HepG2 (cell line): ENCODE data around the gene MAGI1. TPM values are rescaled to one million over a fixed set of nuclear protein-coding genes. Genes with fewer than 3 reads are reported as not detected.

ENCODE experiments used
- ATAC-seq: fragments of 200-7000 bp; cut with Tn5 transposase; 3 replicates; pipeline ENCODE4 v1.9.1; 2020; ENCODE audit warnings: mild to moderate bottlenecking, moderate library complexity
- BruUV-seq: library from RNA; stranded (reverse); fragments of 400-500 nt; replicated peaks from 2 replicates; lab custom pipeline; 2021; lab: Mats Ljungman, UMichigan
- CTCF ChIA-PET: fragments of 300-600 bp; formaldehyde crosslinking; extraction: SDS; loops from one replicate; lab custom pipeline; 2021; ENCODE audit warnings: low total read pairs, inconsistent platforms, low intra/inter-chr PET ratio; lab: Yijun Ruan, JAX
- POLR2A ChIA-PET: fragments of 350-600 bp; sonication (Branson Sonifier 250); formaldehyde crosslinking; loops from one replicate; lab custom pipeline; 2020; ENCODE audit warnings: antibody characterized with exemption, inconsistent platforms; lab: Yijun Ruan, JAX
- DNase-seq: peaks from one replicate; pipeline ENCODE4 v3.0.0-alpha.2; 2015; ENCODE audit warnings: low spot score
- FAIRE-seq: peaks from 3 replicates; lab custom pipeline; 2011; peaks lifted over from hg19 to GRCh38; lab: Jason Lieb, UNC
- H2AFZ ChIP-seq: one replicate; pipeline ENCODE4 v1.6.1; 2011; ENCODE audit warnings: low read length, inconsistent platforms
- H3K27ac ChIP-seq: fragments of 300-600 bp; 3 replicates; pipeline ENCODE4 v1.8.0; 2011; ENCODE audit warnings: mixed run types, mild to moderate bottlenecking, mixed read lengths, low read length, inconsistent platforms; ENCODE audit not compliant: insufficient read depth; ENCODE audit errors: extremely low read length
- H3K27me3 ChIP-seq, 2 experiments: fragments of 200-600 bp in 1 of 2; 2 replicates in 1 of 2; 3 replicates in 1 of 2; pipeline versions ENCODE4 v1.6.0 to v1.8.0; 2011; ENCODE audit warnings: low read length in 2 of 2, mild to moderate bottlenecking in 2 of 2, moderate library complexity in 2 of 2, inconsistent platforms in 1 of 2; ENCODE audit not compliant: insufficient read depth in 2 of 2, control insufficient read depth in 1 of 2
- H3K36me3 ChIP-seq, 2 experiments: fragments of 200-600 bp in 1 of 2; replicated peaks in 1 of 2; 2 replicates in 1 of 2; 3 replicates in 1 of 2; pipeline versions ENCODE4 v1.5.1 to v1.8.0; 2011; ENCODE audit warnings: low read length in 2 of 2, inconsistent platforms in 1 of 2; ENCODE audit not compliant: insufficient read depth in 2 of 2, control insufficient read depth in 1 of 2
- H3K4me1 ChIP-seq: 2 replicates; pipeline ENCODE4 v1.5.1; 2012; ENCODE audit warnings: low read length, inconsistent platforms; ENCODE audit not compliant: insufficient read depth
- H3K4me2 ChIP-seq: 2 replicates; pipeline ENCODE4 v1.6.0; 2011; ENCODE audit warnings: low read depth, low read length, inconsistent platforms
- H3K4me3 ChIP-seq, 3 experiments: fragments of 200-600 bp in 1 of 3; sonication (generic), shearing (Covaris generic) in 1 of 3; replicated peaks in 1 of 3; 2 replicates each; pipeline ENCODE4 v1.5.1; 2011 to 2016; ENCODE audit warnings: low read length in 3 of 3, inconsistent platforms in 2 of 3, low read depth in 2 of 3, mild to moderate bottlenecking in 2 of 3, control low read depth in 1 of 3, mixed read lengths in 1 of 3; ENCODE audit not compliant: insufficient read depth in 1 of 3
- H3K79me2 ChIP-seq: one replicate; pipeline ENCODE4 v1.6.1; 2011; ENCODE audit warnings: low read length, inconsistent platforms; ENCODE audit not compliant: insufficient read depth
- H3K9ac ChIP-seq: 2 replicates; pipeline ENCODE4 v1.6.0; 2011; ENCODE audit warnings: mild to moderate bottlenecking, low read depth, low read length, inconsistent platforms; ENCODE audit not compliant: insufficient read depth
- H3K9me3 ChIP-seq: 2 replicates; pipeline ENCODE4 v1.5.1; 2012; ENCODE audit warnings: mild to moderate bottlenecking, low read length
- H4K20me1 ChIP-seq: 2 replicates; pipeline ENCODE4 v1.6.0; 2011; ENCODE audit warnings: inconsistent platforms, mild to moderate bottlenecking, low read length, moderate library complexity; ENCODE audit not compliant: insufficient read depth
- CENPX ChIP-seq: sonication (generic); formaldehyde crosslinking; IDR thresholded peaks from 2 replicates; pipeline ENCODE4 v1.9.0; 2021; ENCODE audit warnings: mild to moderate bottlenecking, missing genetic modification reagents, moderate library complexity
- CHCHD3 ChIP-seq: sonication (generic); formaldehyde crosslinking; IDR thresholded peaks from 2 replicates; pipeline ENCODE4 v1.8.0; 2022; ENCODE audit warnings: mild to moderate bottlenecking, missing genetic modification reagents, moderate library complexity
- KMT2A ChIP-seq: sonication (generic); formaldehyde crosslinking; IDR thresholded peaks from 2 replicates; pipeline ENCODE4 v1.4.0; 2020; ENCODE audit warnings: missing genetic modification reagents
- MAF1 ChIP-seq: sonication (generic); formaldehyde crosslinking; IDR thresholded peaks from 2 replicates; pipeline ENCODE4 v1.5.0; 2020; ENCODE audit warnings: missing genetic modification reagents, borderline replicate concordance
- PCBP2 ChIP-seq: fragments of 200-400 bp; formaldehyde crosslinking; optimal IDR thresholded peaks from 2 replicates; pipeline ENCODE3; 2018; ENCODE audit warnings: low read length, low read depth; ENCODE audit not compliant: poor library complexity, severe bottlenecking
- SIX4 ChIP-seq: sonication (generic); formaldehyde crosslinking; IDR thresholded peaks from 2 replicates; pipeline ENCODE4 v1.4.0; 2020; ENCODE audit warnings: missing genetic modification reagents
- ZFYVE20 ChIP-seq: sonication (generic); formaldehyde crosslinking; IDR thresholded peaks from 2 replicates; pipeline ENCODE4 v1.8.0; 2023; ENCODE audit warnings: low read depth, mild to moderate bottlenecking, moderate library complexity, missing genetic modification reagents, borderline replicate concordance
- ZNF12 ChIP-seq: sonication (generic); formaldehyde crosslinking; IDR thresholded peaks from 2 replicates; pipeline ENCODE4 v1.5.0; 2020; ENCODE audit warnings: missing genetic modification reagents
- ZNF282 ChIP-seq: fragments of 450-650 bp; IDR thresholded peaks from 2 replicates; pipeline ENCODE4 v1.6.1; 2018; ENCODE audit not compliant: partially characterized antibody
- ZNF3 ChIP-seq: IDR thresholded peaks from 2 replicates; pipeline ENCODE4 v1.7.0; 2017; ENCODE audit warnings: inconsistent platforms
- ZNF674 ChIP-seq: sonication (generic); formaldehyde crosslinking; IDR thresholded peaks from 2 replicates; pipeline ENCODE4 v1.5.0; 2020; ENCODE audit warnings: low read depth, mild to moderate bottlenecking, missing genetic modification reagents
- ZNF772 ChIP-seq: sonication (generic); formaldehyde crosslinking; IDR thresholded peaks from 2 replicates; pipeline ENCODE4 v1.5.0; 2020; ENCODE audit warnings: mild to moderate bottlenecking, missing genetic modification reagents
- ZSCAN30 ChIP-seq: sonication (generic); formaldehyde crosslinking; IDR thresholded peaks from 2 replicates; pipeline ENCODE4 v1.5.0; 2020; ENCODE audit warnings: mild to moderate bottlenecking, missing genetic modification reagents
- WGBS: methylation state at CpG from one replicate; pipeline ENCODE4 v1.1.6; 2017; ENCODE audit warnings: low lambda C conversion rate; 5-methylcytosine and 5-hydroxymethylcytosine counted together
- in situ Hi-C: cut with HindIII; loops from 2 replicates; pipeline ENCODE4 v1.10.0; 2017; ENCODE audit warnings: low pct_unique_long_range_greater_than_20kb; ENCODE audit not compliant: extremely low pct_ligation_motif_present
- intact Hi-C: fragments of 100-400 bp; cut with micrococcal nuclease; formaldehyde crosslinking; loops from one replicate; pipeline ENCODE4 v1.10.0; 2022; ENCODE audit not compliant: unreplicated experiment
- polyA plus RNA-seq, 8 experiments: library from polyadenylated mRNA; depleted of rRNA in 3 of 8; stranded (reverse) in 7 of 8; unstranded in 1 of 8; fragments of >200 nt; fragmentation: Illumina TruSeq in 4 of 8; extraction: Trizol in 4 of 8; gene quantifications; 2 replicates each; pipeline versions ENCODE4 v1.2.1 to v1.2.3, GENCODE V29; 2011 to 2016; ENCODE audit warnings: low read depth in 4 of 8, missing spikeins in 1 of 8, mixed read lengths in 1 of 8; ENCODE audit not compliant: insufficient read depth in 1 of 8
- total RNA-seq, 5 experiments: library from RNA; depleted of rRNA; stranded (reverse); fragments of >200 nt; fragmentation: Illumina TruSeq; extraction: Trizol; gene quantifications; 2 replicates each; pipeline ENCODE4 v1.2.3, GENCODE V29; 2016; ENCODE audit warnings: low read depth in 1 of 5
- TF ChIP-seq, protein P1 (sequence below), 2 experiments: sonication (generic) in 1 of 2; formaldehyde crosslinking in 1 of 2; IDR thresholded peaks; 2 replicates each; pipeline versions ENCODE4 v1.5.1 to v1.6.1; 2011 to 2020; ENCODE audit warnings: borderline replicate concordance in 1 of 2, low read depth in 1 of 2, low read length in 1 of 2, mild to moderate bottlenecking in 1 of 2, missing genetic modification reagents in 1 of 2, moderate library complexity in 1 of 2
- TF ChIP-seq, protein P2 (sequence below): sonication (generic); formaldehyde crosslinking; IDR thresholded peaks from 2 replicates; pipeline ENCODE4 v1.4.0; 2020; ENCODE audit warnings: low read depth, mild to moderate bottlenecking, missing genetic modification reagents
- TF ChIP-seq, protein P3 (sequence below): sonication (generic); formaldehyde crosslinking; IDR thresholded peaks from 2 replicates; pipeline ENCODE4 v1.8.0; 2022; ENCODE audit warnings: mild to moderate bottlenecking, missing genetic modification reagents, moderate library complexity
- TF ChIP-seq, protein P4 (sequence below): sonication (generic); formaldehyde crosslinking; IDR thresholded peaks from 2 replicates; pipeline ENCODE4 v1.4.0; 2020; ENCODE audit warnings: low read depth, mild to moderate bottlenecking, missing genetic modification reagents

MAGI1 gene
- total and polyA plus RNA-seq, 2 of the 13 experiments (the other 11 are each of a cell fraction or from before 2014, with no cell fraction given): 22.2 to 26.0 TPM

DNA sequence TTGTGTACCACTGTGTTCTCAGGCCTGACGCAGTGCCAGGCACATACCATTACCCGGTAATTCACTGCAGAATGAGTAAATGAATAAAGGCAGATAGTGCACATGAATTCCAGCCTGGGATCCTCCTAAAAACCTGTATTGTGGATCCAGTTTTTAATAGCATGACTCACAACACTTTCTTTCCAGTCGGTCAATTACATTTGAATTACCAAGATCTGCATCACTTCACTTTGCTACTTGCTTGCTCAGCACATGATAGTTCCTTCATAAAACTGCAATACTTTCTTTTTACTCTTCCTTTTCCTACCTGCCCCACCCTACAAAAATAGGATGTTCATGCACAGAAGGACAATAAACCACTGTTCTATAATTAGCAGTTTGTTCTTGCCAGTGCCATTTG lies 553.8 kb downstream of the MAGI1 start (continued):
- TF ChIP-seq, protein P1, sequence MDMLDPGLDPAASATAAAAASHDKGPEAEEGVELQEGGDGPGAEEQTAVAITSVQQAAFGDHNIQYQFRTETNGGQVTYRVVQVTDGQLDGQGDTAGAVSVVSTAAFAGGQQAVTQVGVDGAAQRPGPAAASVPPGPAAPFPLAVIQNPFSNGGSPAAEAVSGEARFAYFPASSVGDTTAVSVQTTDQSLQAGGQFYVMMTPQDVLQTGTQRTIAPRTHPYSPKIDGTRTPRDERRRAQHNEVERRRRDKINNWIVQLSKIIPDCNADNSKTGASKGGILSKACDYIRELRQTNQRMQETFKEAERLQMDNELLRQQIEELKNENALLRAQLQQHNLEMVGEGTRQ (IDR thresholded peaks at IDR 0.05; ENCODE audit: low read depth, low read length): no peak
- TF ChIP-seq, protein P1 (CRISPR knock-in tag; IDR thresholded peaks at IDR 0.05; ENCODE audit: borderline replicate concordance): no peak
- TF ChIP-seq ZNF282: no peak
- TF ChIP-seq, protein P2, sequence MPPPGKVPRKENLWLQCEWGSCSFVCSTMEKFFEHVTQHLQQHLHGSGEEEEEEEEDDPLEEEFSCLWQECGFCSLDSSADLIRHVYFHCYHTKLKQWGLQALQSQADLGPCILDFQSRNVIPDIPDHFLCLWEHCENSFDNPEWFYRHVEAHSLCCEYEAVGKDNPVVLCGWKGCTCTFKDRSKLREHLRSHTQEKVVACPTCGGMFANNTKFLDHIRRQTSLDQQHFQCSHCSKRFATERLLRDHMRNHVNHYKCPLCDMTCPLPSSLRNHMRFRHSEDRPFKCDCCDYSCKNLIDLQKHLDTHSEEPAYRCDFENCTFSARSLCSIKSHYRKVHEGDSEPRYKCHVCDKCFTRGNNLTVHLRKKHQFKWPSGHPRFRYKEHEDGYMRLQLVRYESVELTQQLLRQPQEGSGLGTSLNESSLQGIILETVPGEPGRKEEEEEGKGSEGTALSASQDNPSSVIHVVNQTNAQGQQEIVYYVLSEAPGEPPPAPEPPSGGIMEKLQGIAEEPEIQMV (CRISPR knock-in tag): no peak

DNA sequence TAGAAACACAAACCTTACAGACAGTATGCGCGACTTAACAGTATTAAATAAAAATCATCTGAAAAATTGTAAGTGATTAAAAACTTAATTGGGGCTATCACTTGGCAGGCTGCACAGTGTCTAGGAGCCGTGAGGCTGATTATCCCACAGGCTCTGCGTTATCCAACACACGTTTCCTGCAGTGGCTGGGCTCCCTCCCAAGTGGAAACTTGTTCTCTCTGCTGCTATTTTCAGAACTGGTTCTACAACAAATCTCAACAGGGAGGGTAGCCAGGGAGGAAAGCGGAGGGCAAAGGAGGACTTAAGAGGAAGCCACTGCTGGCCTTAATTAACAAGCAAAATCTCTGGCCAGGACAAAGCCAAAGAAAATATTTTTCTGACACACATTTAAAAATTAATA lies 555.2 kb downstream of the MAGI1 start:
- H3K4me1 ChIP-seq: no peaks in the 10 kb centered on the region
- peaks cover 11% of the 10 kb centered on the region for H4K20me1 ChIP-seq
- H3K4me3 ChIP-seq: no peak overlapping the region
- no peaks in the 10 kb centered on the region for H3K27me3 ChIP-seq
- no peak overlapping the region for H3K4me2 ChIP-seq
- H3K27ac ChIP-seq: no peak overlapping the region
- ATAC-seq (no peak), FAIRE-seq (no peak), DNase-seq (no peak)
- no peaks in the 10 kb centered on the region for H3K9me3 ChIP-seq
- no peaks in the 10 kb centered on the region for H3K36me3 ChIP-seq
- intact Hi-C loops: no loop called here
- over 99% methylated on average over 6 of the region's 6 CpGs for WGBS
- no peaks in the 10 kb centered on the region for H3K79me2 ChIP-seq
- BruUV-seq: no TSS peak
- POLR2A ChIA-PET: no interaction called here
- no peak overlapping the region for H3K9ac ChIP-seq
- in situ Hi-C loops: no loop called here
- CTCF ChIA-PET: no interaction called here
- H2AFZ ChIP-seq: no peak overlapping the region
- TF ChIP-seq CHCHD3 (no peak), PCBP2 (no peak), KMT2A (CRISPR knock-in tag) (no peak), ZFYVE20 (CRISPR knock-in tag) (no peak), CENPX (CRISPR knock-in tag) (no peak), SIX4 (CRISPR knock-in tag) (no peak), ZNF772 (CRISPR knock-in tag) (no peak), ZSCAN30 (CRISPR knock-in tag) (no peak), MAF1 (CRISPR knock-in tag) (no peak), ZNF3 (CRISPR knock-in tag) (no peak), ZNF12 (CRISPR knock-in tag) (no peak), ZNF674 (CRISPR knock-in tag) (no peak)
- TF ChIP-seq, protein P3, sequence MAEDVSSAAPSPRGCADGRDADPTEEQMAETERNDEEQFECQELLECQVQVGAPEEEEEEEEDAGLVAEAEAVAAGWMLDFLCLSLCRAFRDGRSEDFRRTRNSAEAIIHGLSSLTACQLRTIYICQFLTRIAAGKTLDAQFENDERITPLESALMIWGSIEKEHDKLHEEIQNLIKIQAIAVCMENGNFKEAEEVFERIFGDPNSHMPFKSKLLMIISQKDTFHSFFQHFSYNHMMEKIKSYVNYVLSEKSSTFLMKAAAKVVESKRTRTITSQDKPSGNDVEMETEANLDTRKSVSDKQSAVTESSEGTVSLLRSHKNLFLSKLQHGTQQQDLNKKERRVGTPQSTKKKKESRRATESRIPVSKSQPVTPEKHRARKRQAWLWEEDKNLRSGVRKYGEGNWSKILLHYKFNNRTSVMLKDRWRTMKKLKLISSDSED (CRISPR knock-in tag): no peak
- TF ChIP-seq, protein P4, sequence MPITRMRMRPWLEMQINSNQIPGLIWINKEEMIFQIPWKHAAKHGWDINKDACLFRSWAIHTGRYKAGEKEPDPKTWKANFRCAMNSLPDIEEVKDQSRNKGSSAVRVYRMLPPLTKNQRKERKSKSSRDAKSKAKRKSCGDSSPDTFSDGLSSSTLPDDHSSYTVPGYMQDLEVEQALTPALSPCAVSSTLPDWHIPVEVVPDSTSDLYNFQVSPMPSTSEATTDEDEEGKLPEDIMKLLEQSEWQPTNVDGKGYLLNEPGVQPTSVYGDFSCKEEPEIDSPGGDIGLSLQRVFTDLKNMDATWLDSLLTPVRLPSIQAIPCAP: no peak
